ENCODE results near the gene STAB2.

STAB2 gene

GRCh38 chr12:103745962-103746361 is 158.9 kb downstream of the STAB2 start:
- DNase-seq (ENCODE audit: low spot score), result no peak

GRCh38 chr12:103748002-103748401 is 160.9 kb downstream of the STAB2 start:
- no peak for DNase-seq (ENCODE audit: low spot score)

DNA sequence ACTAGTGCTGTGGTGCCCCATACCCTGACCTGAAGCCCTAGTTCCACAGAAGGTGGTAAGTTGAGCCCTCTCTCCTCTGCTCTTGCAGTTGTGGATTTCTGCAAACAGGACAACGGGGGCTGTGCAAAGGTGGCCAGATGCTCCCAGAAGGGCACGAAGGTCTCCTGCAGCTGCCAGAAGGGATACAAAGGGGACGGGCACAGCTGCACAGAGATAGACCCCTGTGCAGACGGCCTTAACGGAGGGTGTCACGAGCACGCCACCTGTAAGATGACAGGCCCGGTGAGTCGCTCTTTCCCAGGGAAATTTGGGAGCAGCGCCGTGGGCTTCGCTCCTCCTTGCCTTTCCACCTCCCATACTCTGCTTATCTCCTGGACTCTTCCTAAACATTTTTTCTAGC is 161.8 kb downstream of the STAB2 start:
- no peak for DNase-seq (ENCODE audit: low spot score)

- no peak for DNase-seq (ENCODE audit: low spot score)
Measured at GRCh38 chr12:103751171-103751570, 164.1 kb downstream of the STAB2 start.

DNA sequence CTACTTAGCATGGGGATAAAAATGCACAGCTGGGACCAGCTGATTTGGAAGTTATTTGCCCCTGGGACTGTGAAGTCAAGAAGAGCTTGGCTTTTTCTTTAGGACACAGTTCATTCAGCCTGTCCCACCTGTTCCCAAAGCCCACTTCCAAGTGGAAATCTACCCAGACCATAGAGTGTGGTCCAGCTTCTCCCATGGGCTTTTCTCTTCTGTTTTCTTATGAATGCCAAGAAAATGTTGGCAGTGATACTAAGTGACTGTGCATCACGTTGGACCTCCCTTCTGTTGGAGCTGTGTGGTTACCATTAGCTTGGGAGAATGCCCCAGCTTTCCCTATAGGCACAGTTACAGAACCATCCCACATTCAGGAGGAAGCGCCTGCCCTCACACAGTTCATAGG is 164.5 kb downstream of the STAB2 start:
- no peak for DNase-seq (ENCODE audit: low spot score)

DNA sequence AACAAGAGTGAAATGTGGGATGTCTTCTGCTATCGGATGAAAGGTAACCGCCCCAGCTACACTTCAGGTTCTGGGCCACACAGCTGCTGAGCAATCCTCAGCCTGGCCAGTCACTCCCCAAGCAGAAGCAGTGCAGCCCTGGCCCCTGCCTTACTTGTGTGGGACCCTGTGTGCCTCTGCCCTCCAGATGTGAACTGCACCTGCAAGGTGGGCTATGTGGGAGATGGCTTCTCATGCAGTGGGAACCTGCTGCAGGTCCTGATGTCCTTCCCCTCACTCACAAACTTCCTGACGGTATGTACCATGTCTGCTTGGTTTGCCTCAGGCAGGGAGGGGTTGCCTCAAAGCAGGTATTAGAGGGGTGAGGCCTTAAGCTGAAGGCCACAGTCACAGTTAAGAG is 168.4 kb downstream of the STAB2 start:
- DNase-seq (ENCODE audit: low spot score), result no peak

GRCh38 chr12:103756443-103756842 is 169.4 kb downstream of the STAB2 start:
- DNase-seq (ENCODE audit: low spot score), result no peak

DNA sequence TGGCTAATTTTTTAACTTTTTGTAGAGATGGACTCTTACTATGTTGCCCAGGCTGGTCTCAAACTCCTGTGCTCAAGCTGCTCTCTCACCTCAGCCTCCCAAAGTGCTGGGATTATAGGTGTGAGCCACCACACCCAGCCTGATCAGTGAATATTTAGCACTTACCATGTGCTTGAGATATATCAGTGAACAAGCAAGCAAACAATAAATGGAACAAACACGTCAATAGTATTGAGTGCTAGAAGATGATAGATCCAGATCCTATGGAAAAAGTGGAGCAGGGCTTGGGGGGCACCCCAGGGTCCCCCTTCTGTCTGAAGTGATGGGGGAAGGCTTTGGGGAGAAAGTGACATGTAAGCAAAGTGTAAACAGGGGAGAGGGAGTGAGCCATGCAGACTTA is 170.2 kb downstream of the STAB2 start:
- DNase-seq (ENCODE audit: low spot score), result no peak

DNA sequence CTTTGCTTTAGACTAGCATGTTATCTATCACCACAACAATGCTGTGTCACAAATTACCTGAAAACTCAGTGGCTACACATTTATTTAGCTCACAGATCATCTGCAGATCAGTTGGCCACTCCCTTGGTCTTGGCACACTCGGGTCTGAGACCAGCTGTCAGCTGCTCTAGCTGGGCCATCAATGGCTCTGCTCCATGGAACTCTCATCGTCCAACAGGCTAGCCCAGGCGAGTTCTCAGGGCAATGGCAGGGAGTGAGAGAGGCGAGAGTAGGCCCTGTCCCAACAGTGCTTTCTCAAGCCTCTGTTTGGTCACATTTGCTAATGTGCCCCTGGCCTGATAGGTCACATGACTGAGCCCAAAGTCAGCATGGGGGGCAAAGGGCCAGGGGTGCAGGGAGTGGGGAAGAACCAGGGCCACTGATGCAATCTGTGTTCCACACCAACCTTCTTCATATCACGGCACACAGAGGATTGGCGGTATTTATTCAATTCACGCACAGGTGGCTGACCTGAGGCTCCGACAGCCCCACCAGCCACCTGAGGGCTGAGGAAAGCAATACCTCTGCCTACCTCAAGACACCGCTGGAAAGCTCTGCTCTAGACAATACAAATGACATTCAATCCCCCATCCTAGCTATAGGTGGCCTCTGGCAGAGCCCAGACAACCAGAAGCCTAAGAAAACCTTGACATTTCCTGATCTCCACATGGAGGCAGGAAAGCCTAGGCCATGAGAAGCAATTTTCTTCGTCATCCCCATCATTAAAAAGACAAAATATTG is 171.4 kb downstream of the STAB2 start:
- DNase-seq (ENCODE audit: low spot score), result no peak

DNA sequence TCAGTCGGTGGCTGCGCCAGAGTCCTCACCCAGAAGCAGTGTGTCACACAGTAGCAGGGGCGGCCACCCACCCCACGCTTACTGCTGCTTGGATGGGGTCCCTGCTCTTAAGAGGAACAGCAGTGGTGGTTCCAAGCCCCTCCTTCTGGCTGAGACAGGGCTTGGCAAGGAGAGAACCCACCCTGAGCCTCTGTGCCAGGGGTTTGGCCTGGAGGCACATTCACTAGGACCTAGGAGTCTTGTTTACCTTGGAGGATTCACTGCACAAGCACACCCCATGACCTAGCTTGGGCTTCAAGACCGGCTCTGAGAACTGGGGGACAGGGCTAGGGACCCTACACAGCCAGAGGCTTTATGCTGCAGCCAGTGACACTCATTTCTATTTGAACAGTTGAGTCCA is 175.4 kb downstream of the STAB2 start:
- DNase-seq (ENCODE audit: low spot score), result no peak

DNA sequence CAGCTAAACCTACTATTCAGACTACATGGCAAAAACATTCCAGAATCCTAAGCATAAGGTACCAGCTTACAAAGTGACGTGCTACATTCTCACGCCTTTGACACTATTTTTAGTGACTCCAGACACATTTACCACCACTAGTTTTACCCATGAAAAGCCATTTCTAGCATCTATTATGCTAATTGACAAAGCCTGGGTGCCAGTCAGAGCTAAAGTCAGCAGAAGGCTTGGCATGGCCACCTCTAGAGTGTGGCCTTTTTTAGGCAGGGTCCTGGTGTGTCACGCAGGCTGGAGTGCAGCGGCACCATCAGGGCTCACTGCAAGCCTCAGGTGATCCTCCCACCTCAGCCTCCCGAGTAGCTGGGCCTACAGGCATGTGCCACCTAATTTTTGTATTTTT is 178.2 kb downstream of the STAB2 start:
- DNase-seq (ENCODE audit: low spot score), result no peak

DNA sequence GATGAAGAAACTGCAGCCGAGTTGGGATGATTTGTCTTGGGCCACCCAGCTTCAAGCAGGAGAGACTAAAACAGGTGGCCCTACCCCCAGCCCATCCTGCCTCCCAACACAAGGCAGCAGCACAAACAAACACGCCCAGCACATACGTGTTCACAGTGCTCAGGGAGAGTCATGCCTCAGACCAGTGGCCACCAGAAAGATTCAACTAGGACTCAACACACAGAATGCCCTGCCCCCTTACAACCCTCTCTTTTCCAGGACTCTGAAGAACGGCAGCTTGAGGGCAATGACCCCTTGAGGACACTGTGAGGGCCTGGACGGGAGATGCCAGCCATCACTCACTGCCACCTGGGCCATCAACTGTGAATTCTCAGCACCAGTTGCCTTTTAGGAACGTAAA is 179.0 kb downstream of the STAB2 start:
- no peak for DNase-seq (ENCODE audit: low spot score)

GRCh38 chr12:103768467-103769123 is 181.5 kb downstream of the STAB2 start:
- DNase-seq (ENCODE audit: low spot score), result no peak

GRCh38 chr12:103769240-103769945 is 182.3 kb downstream of the STAB2 start:
- DNase-seq (ENCODE audit: low spot score), result no peak

- peak; percentile 39 for DNase-seq (ENCODE audit: low spot score)
Measured at GRCh38 chr12:103771466-103771865, 184.4 kb downstream of the STAB2 start.

GRCh38 chr12:103772367-103773108 is 185.5 kb downstream of the STAB2 start:
- no peak for DNase-seq (ENCODE audit: low spot score)

DNA sequence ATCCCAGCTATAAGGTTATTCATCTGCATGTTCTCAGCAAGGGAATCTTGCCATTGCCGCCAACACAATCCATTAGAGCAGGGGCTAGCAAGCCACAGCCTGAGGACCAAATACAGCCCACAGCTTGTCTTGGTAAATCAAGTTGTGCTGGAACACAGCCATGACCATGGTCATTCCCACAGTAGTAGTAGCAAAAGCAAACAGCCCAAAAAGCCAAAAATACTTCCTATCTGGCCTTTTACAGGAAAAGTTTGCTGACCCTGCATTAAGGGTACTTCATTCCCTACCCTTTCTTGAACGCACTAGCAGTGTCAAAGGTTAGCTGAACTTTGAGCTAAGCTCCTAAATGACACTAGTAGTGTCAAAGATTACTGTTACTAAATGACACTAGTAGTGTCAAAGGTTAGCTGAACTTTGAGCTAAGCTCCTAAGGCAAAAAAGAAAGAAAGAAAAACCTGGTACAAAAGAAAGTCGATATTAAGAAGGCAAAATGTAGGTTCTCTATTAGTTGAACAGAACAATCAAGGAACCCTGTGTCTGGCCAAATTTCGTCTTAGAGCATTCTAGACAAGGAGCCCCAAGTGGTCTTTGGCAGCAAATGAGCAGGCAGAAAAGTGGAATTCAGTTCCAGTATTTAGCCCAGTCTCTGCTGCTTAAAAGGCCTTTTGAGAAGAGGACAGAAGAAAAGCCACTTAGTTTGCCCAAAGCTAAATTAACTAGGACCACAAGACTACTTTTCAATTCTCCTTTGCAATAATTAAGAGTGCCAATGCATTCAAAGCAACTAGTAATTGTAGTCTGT is 186.2 kb downstream of the STAB2 start:
- DNase-seq (ENCODE audit: low spot score), result peak; percentile 64

DNA sequence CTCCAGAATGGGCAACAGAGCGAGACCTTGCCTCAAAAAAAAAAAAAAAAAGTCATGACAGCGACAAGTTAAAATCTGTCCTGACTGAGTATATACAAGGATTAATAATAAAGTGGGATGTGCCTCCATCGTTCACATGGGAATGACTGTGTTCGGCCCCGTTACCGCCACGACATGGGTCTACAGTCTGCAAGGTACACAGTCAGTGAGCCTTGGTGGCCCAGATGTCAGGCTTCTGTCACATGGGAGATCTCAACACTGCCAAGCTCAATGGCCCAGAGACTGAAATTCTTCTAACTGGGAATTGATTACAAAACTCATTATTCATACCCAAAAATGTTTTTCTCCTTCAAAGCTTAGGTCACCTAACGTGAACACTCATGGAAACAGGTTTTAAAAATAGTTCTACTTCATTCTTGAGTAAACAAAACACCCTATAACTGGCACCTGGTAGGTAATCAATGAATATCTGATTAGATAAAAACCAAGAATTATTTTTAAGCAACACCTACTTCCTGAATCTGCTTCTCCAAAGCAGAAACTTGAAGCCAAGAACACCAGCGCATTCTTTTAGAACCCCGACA is 188.0 kb downstream of the STAB2 start:
- no peak for DNase-seq (ENCODE audit: low spot score)

DNA sequence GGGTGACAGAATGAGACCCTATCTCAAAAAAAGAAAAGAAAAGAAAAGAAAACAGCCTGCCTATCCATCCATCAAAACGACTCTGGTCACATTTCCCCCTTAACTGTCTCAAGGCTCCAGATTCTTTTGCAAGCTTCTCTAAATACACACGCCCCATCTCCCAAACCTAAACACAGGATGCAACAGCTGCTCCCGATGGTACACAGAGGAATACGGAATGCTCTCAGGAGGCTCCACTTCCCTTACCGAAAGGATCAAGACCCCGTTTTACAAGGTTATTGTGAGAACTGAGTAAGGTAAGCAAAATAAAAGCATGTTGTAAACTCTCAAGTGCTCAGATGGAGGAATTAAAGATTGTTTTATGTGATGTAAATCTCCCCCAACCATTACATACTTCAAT is 191.7 kb downstream of the STAB2 start:
- no peak for DNase-seq (ENCODE audit: low spot score)

GRCh38 chr12:103779410-103780092 is 192.5 kb downstream of the STAB2 start:
- no peak for DNase-seq (ENCODE audit: low spot score)

DNA sequence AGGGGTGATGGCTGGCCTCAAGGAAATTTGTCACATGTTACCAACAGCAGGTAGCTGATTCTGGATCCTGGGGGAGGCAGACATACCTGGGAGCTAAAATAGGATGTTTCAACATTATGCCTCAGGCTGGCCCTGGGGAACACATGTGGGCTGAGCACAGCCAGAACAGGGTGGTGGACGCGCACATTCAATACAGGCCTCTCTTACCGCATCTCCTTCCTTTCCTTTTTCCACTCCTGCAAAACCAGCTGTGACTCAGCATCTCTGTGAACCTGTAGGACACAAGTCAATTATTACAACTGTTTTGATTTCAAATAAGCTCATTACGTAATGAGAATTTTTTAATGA is 193.0 kb downstream of the STAB2 start:
- DNase-seq (ENCODE audit: low spot score), result no peak
